Skeletal muscle tissue (tissue), 4 donors: ENCODE measurements around the gene SELENOP. TPM values are rescaled to one million over a fixed set of nuclear protein-coding genes. Genes with fewer than 3 reads are reported as not detected.
"Not testable (repeated sequence)": the region's sequence is repeated elsewhere in the genome, so short reads cannot be mapped to it uniquely, and the experiment has no call there.

Source experiments
- H3K27ac ChIP-seq: one replicate; pipeline ENCODE4 v1.7.0; 2013; ENCODE audit warnings: mild to moderate bottlenecking, low read depth, low read length, inconsistent platforms
- H3K27me3 ChIP-seq, 3 donors: one replicate each; pipeline ENCODE4 v1.7.0; 2013; ENCODE audit warnings: low read length in 3 of 3; ENCODE audit not compliant: control insufficient read depth in 3 of 3, insufficient read depth in 3 of 3
- H3K36me3 ChIP-seq, 3 donors: one replicate each; pipeline ENCODE4 v1.7.0; 2013; ENCODE audit warnings: low read length in 3 of 3; ENCODE audit not compliant: control insufficient read depth in 3 of 3, insufficient read depth in 3 of 3
- H3K4me1 ChIP-seq, 3 donors: one replicate each; pipeline ENCODE4 v1.7.0; 2013; ENCODE audit warnings: low read length in 3 of 3, mild to moderate bottlenecking in 3 of 3; ENCODE audit not compliant: control insufficient read depth in 3 of 3, insufficient read depth in 3 of 3
- H3K4me3 ChIP-seq, 3 donors: one replicate each; pipeline ENCODE4 v1.7.0; 2013; ENCODE audit warnings: low read length in 3 of 3
- H3K9ac ChIP-seq, 3 donors: one replicate each; pipeline ENCODE4 v1.7.0; 2013; ENCODE audit warnings: low read length in 3 of 3, mild to moderate bottlenecking in 3 of 3, moderate library complexity in 2 of 3, low read depth in 1 of 3
- H3K9me3 ChIP-seq, 3 donors: one replicate each; pipeline ENCODE4 v1.7.0; 2013; ENCODE audit warnings: low read length in 3 of 3; ENCODE audit not compliant: control insufficient read depth in 3 of 3
- total RNA-seq: library from RNA; depleted of rRNA; stranded (reverse); fragments of >200 nt; gene quantifications from one replicate; pipeline ENCODE4 v1.2.3, GENCODE V29; 2014
- donor health status: Osteomylitis.

SELENOP gene
- total RNA-seq, 1 donor from 2014 or later = 179 TPM

- H3K27me3 ChIP-seq, H3K27ac ChIP-seq, H3K4me3 ChIP-seq, H3K36me3 ChIP-seq, H3K9ac ChIP-seq, H3K9me3 ChIP-seq: not testable (repeated sequence)
- H3K4me1 ChIP-seq = peaks cover 3 to 17% (median 8%) of the 10 kb centered on the region in 3 donors
Observed at GRCh38 chr5:42844408-42844807, 32.7 kb upstream of the SELENOP start.

GRCh38 chr5:42843675-42844292 is 32.1 kb upstream of the SELENOP start:
- no peak overlapping the region for H3K27ac ChIP-seq
- H3K9me3 ChIP-seq = no peaks in the 10 kb centered on the region

GRCh38 chr5:42842921-42843641 is 31.4 kb upstream of the SELENOP start:
- Histone ChIP-seq H3K27me3 (no peaks in the 10 kb centered on the region), H3K27ac (no peak overlapping the region), H3K4me3 (no peak overlapping the region), H3K4me1 (peaks cover 3 to 17% (median 8%) of the 10 kb centered on the region in 3 donors), H3K36me3 (no peaks in the 10 kb centered on the region), H3K9me3 (no peaks in the 10 kb centered on the region), H3K9ac (no peak overlapping the region)

More at GRCh38 chr5:42843675-42844292, 32.1 kb upstream of the SELENOP start:
- H3K36me3 ChIP-seq = no peaks in the 10 kb centered on the region
- peaks cover 3 to 17% (median 8%) of the 10 kb centered on the region in 3 donors for H3K4me1 ChIP-seq
- no peak overlapping the region for H3K9ac ChIP-seq
- H3K27me3 ChIP-seq = no peaks in the 10 kb centered on the region
- H3K4me3 ChIP-seq = no peak overlapping the region

GRCh38 chr5:42840842-42841567 is 29.3 kb upstream of the SELENOP start:
- no peak overlapping the region for H3K4me3 ChIP-seq
- H3K36me3 ChIP-seq = no peaks in the 10 kb centered on the region
- H3K27ac ChIP-seq = peak overlapping the region; percentile 72
- no peak overlapping the region for H3K9ac ChIP-seq
- H3K27me3 ChIP-seq = no peaks in the 10 kb centered on the region
- peaks cover 3 to 17% (median 8%) of the 10 kb centered on the region in 3 donors for H3K4me1 ChIP-seq
- no peaks in the 10 kb centered on the region for H3K9me3 ChIP-seq

GRCh38 chr5:42840269-42840668 is 28.6 kb upstream of the SELENOP start:
- Histone ChIP-seq H3K4me1 (peaks cover 3 to 17% (median 8%) of the 10 kb centered on the region in 3 donors), H3K9me3 (no peaks in the 10 kb centered on the region), H3K27me3 (no peaks in the 10 kb centered on the region), H3K36me3 (no peaks in the 10 kb centered on the region), H3K27ac (peak overlapping the region; percentile 72), H3K9ac (no peak overlapping the region), H3K4me3 (peak overlapping the region in 1 of 3 donors; percentile 25)

GRCh38 chr5:42839196-42839595 is 27.5 kb upstream of the SELENOP start:
- peaks cover 3 to 17% (median 8%) of the 10 kb centered on the region in 3 donors for H3K4me1 ChIP-seq
- no peaks in the 10 kb centered on the region for H3K36me3 ChIP-seq
- no peaks in the 10 kb centered on the region for H3K27me3 ChIP-seq
- no peak overlapping the region for H3K9ac ChIP-seq
- no peak overlapping the region for H3K27ac ChIP-seq
- H3K4me3 ChIP-seq = no peak overlapping the region
- H3K9me3 ChIP-seq = no peaks in the 10 kb centered on the region

GRCh38 chr5:42837601-42838000 is 25.9 kb upstream of the SELENOP start:
- Histone ChIP-seq H3K27me3 (no peaks in the 10 kb centered on the region), H3K9ac (no peak overlapping the region), H3K9me3 (no peaks in the 10 kb centered on the region), H3K4me1 (peaks cover 3 to 8% (median 6%) of the 10 kb centered on the region in 3 donors), H3K27ac (no peak overlapping the region), H3K4me3 (no peak overlapping the region), H3K36me3 (no peaks in the 10 kb centered on the region)

- Histone ChIP-seq H3K4me3 (no peak overlapping the region), H3K27ac (no peak overlapping the region), H3K9me3 (no peaks in the 10 kb centered on the region), H3K4me1 (peaks cover 3 to 8% (median 6%) of the 10 kb centered on the region in 3 donors), H3K9ac (no peak overlapping the region), H3K27me3 (no peaks in the 10 kb centered on the region), H3K36me3 (no peaks in the 10 kb centered on the region)
Observed at GRCh38 chr5:42836070-42836769, 24.5 kb upstream of the SELENOP start.

GRCh38 chr5:42832060-42832459 is 20.4 kb upstream of the SELENOP start:
- no peak overlapping the region for H3K9ac ChIP-seq
- H3K4me1 ChIP-seq = no peaks in the 10 kb centered on the region
- no peaks in the 10 kb centered on the region for H3K27me3 ChIP-seq
- H3K4me3 ChIP-seq = no peak overlapping the region
- no peak overlapping the region for H3K27ac ChIP-seq
- H3K9me3 ChIP-seq = no peaks in the 10 kb centered on the region
- no peaks in the 10 kb centered on the region for H3K36me3 ChIP-seq
